ENCODE results near the gene SLC13A5. TPM values are rescaled to one million over a fixed set of nuclear protein-coding genes. Genes with fewer than 3 reads are reported as not detected.

Gene SLC13A5
- total and polyA plus RNA-seq, 9 of the 15 experiments (the other 6 are each of a cell fraction or from before 2014, with no cell fraction given): 0.04 TPM; not detected in 8

- H2AFZ ChIP-seq (ENCODE audit: low read depth, low read length): no peak overlapping the region
- no peak overlapping the region for H3K9ac ChIP-seq (ENCODE audit: insufficient read depth in 1 of 2, low read depth in 2 of 2, low read length in 2 of 2)
- ATAC-seq (no peak), DNase-seq (ENCODE audit: extremely low read depth in 1 of 4, low spot score in 3 of 4) (no peak), FAIRE-seq (no peak)
- no peaks in the 10 kb centered on the region for H3K79me2 ChIP-seq (ENCODE audit: control insufficient read depth, insufficient read depth, low read length)
- no peak overlapping the region for H3K4me3 ChIP-seq
- no peaks in the 10 kb centered on the region for H3K36me3 ChIP-seq (ENCODE audit: control insufficient read depth, insufficient read depth, low read length)
- no TSS peak for BruUV-seq (replicated peaks)
- no peak for TF ChIP-seq SETDB1 (IDR thresholded peaks at IDR 0.05; ENCODE audit: low read length)
- TF ChIP-seq ZNF655 (CRISPR knock-in tag; IDR thresholded peaks at IDR 0.05): no peak
- TF ChIP-seq MAFG (tag; conservative IDR thresholded peaks at IDR 0.05): no peak
- TF ChIP-seq ZNF253 (CRISPR knock-in tag; conservative IDR thresholded peaks at IDR 0.05): no peak
- no peak for TF ChIP-seq FOXP4 (CRISPR knock-in tag; IDR thresholded peaks at IDR 0.05; ENCODE audit: borderline replicate concordance)
- TF ChIP-seq ZNF133 (CRISPR knock-in tag; IDR thresholded peaks at IDR 0.05): no peak
- no peak for TF ChIP-seq RBM14 (IDR thresholded peaks at IDR 0.05; ENCODE audit: borderline replicate concordance, insufficient read depth, low read depth, low read length)
- TF ChIP-seq USF2 (CRISPR knock-in tag; IDR thresholded peaks at IDR 0.05): no peak
- no peak for TF ChIP-seq CHCHD3 (CRISPR knock-in tag; IDR thresholded peaks at IDR 0.05)
- TF ChIP-seq GABPB2 (CRISPR knock-in tag; conservative IDR thresholded peaks at IDR 0.05): no peak
- H3K27me3 ChIP-seq (ENCODE audit: control insufficient read depth in 2 of 2, insufficient read depth in 2 of 2, low read length in 2 of 2): no peaks in the 10 kb centered on the region; a peak in 1 of 5 replicates
- H4K20me1 ChIP-seq (replicated peaks; ENCODE audit: control insufficient read depth, insufficient read depth, low read length): no peaks in the 10 kb centered on the region
- H3K9me3 ChIP-seq (replicated peaks; ENCODE audit: control insufficient read depth, insufficient read depth, low read depth, low read length): no peaks in the 10 kb centered on the region
- no peak overlapping the region for H3K27ac ChIP-seq (ENCODE audit: extremely low read depth, low read depth, low read length)
- intact Hi-C loops (cut with micrococcal nuclease): no loop called here
- ChIA-PET POLR2A (no interaction called here), CTCF (ENCODE audit: low intra/inter-chr PET ratio) (no interaction called here)
- no peak overlapping the region for H3K4me2 ChIP-seq (ENCODE audit: insufficient read depth, low read length)
- in situ Hi-C loops (cut with MboI): no loop called here
- WGBS (ENCODE audit: insufficient coverage, low coverage, missing lambda C conversion rate): 5% methylated on average over 4 of the region's 4 CpGs
- H3K4me1 ChIP-seq (replicated peaks in 1 of 2; ENCODE audit: control insufficient read depth in 2 of 2, insufficient read depth in 2 of 2, low read length in 2 of 2): no peaks in the 10 kb centered on the region
- no peaks in the 10 kb centered on the region for H3K9me1 ChIP-seq (ENCODE audit: control insufficient read depth, insufficient read depth, low read length)
Measured at GRCh38 chr17:6729531-6729930, 16.4 kb upstream of the SLC13A5 start.
